Activated CD4-positive, alpha-beta T cell treated with anti-CD3 and anti-CD28 coated beads, Interleukin-2, amount 50 U/mL, for 1 hour (primary cell): ENCODE results near the gene LDB2.

ENCODE experiments used
- DNase-seq: peaks from one replicate; pipeline ENCODE4 v3.0.0-alpha.2; 2020

The LDB2 gene

DNA sequence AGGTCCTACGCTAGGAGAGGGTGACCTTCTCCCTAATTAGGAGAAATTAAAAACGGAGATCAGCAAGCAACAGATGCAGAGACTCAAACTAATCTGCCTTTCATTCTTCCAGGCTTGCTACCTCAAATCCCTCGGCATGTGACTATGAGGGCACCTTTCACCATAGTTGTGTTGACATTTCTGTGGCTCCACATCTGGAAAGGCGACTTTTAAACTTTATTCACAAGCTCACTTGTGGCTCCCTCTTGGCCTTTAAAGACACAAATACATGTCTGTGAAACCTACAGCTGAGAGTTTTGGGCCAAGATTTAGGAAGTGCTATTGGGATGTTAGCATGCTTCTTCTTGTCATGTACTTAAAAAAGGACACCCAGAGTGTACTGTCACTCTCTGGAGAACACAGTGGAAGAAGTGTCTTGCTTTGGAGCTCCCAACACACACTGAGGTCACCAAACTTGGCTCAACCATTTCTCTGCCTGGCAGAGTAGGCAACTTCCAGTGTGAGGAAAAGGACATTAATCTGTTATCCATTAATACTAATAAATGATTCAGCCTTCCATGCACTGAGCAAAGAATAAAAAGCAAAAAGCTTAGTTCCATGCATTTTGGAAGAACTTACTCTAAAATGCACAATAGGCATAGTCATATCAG lies 60.1 kb downstream of the LDB2 start:
- no peak for DNase-seq

- DNase-seq = no peak
Measured at GRCh38 chr4:16837475-16837874, 61.0 kb downstream of the LDB2 start.

- no peak for DNase-seq
Measured at GRCh38 chr4:16836324-16836723, 62.1 kb downstream of the LDB2 start.

GRCh38 chr4:16835597-16836247 lies 62.7 kb downstream of the LDB2 start:
- no peak for DNase-seq

- no peak for DNase-seq
Measured at GRCh38 chr4:16834814-16835213, 63.6 kb downstream of the LDB2 start.

DNA sequence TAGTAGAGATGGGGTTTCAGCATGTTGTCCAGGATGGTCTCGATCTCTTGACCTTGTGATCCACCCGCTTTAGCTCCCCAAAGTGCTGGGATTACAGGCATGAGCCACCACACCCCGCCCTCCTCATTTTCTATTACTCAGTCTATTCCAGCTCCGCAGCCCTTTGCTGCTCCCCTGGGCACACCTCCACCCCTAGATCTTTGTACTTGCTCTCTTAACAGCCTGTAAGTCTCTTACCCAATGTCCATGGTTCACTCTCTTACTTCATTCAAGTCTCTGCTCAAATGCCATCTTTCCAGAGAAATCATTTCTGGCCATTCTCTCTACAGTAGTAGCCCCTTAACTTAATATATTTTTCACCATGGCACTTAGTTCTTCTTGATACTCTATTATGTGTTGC lies 64.7 kb downstream of the LDB2 start:
- DNase-seq = no peak

GRCh38 chr4:16830081-16830480 lies 68.4 kb downstream of the LDB2 start:
- no peak for DNase-seq

DNA sequence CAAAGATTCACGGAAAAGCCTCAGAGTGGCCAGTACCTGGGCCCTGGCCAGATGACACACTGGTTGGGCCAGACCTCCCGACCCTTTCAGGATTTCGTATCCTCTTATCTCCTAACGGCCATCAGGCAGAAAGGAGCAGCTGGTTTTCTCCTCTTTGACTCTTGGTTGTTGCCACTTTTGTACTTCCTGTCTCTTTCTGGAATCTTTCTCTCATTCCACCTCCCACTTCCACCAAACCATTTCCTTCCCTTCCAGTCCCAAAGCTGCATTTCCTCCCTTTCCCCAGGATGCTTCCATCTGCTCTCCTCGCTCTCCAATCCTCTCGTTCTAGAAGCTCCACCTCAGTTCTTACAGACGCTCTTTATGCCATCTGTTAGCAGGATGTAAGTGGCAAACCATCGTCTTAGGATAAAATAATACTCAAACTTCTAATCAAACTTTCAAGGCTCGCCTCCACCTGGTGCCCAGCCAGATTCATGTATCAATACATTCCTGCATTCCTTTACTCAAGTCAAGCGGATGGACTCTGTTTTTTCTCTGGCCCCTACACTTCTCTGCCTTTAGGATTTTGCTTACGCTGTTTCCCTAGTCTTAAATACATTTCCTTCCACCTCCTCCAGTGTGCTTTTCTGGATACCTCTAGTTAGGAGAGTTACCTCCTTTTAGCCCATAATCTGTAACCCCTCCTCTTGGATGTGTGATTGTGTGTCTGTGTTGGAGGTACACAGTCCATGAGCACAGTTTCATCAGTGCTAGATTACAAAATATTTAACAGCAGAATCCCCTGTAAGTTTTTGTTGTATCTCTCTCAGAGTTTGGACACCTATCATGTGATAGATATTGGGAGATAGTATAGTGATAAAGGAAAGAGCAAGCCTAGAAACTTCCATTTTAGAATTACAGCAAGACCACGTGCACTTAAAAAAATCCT lies 70.4 kb downstream of the LDB2 start:
- DNase-seq = no peak

DNA sequence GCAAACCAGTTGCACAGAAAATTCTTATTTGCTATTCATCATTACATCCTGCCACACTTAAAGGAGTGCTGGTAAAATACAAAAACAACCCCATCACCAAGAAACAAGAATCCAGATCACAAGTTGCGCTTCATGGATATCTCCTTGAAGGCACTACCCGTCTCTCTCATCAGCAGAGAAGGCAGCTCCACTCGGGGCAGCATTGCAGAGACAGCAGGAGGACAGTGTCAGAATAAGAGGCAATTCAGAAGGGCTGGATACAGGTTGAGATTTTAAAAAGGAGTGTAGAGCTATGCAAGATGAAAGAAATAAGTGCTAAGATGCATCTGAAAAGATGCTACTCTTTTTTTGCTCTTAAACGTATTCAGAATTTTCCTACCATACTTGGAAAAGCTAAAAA lies 71.4 kb downstream of the LDB2 start:
- DNase-seq = no peak

DNA sequence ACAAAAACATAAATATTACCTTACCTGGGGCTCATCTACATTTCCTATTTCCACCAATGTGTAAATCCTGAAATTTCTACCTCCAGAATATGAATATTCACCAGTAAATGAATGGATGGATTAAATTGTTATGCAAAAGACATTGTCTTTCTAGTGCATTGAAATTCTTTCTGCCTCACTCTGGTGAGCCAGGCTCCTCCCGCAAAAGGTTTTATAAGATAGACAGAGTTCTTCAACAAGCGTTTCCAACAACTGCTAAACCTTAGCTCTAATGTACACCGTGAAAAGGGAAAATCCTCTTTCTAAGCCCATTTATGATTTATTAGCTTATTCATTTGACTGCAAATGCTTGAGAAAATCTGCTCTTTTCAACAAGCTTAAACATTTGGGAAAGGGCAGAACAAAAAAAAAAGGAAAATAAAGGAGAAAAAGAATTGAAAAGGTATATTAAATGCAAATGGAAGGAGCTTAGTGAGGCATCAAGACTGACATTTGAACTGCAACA lies 72.0 kb downstream of the LDB2 start:
- DNase-seq = no peak

DNA sequence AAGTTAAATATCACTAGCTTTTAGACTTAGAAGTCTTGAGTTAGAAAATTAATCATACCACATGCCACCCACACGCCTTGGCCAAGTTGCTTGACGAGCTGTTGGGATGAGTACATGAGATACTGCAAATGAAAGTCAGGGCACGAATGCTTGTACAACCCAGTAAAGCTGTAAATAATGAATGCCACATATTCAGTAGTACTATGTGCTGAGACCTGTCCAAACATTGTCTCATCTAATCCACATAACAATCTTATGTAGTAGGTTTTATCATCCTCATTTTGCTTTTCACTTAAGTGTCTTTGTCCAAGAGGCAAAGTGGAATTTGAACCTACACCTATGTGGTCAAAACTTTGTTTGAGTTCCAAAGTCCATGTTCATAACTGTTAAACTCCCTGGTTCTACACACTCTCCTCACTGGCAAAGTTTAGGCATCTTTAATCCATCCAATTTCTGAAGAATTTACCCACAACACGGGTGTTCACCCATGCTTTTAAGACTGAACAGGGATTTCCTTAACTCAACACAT lies 74.1 kb downstream of the LDB2 start:
- DNase-seq = no peak

GRCh38 chr4:16820329-16820728 lies 78.1 kb downstream of the LDB2 start:
- DNase-seq = no peak

- DNase-seq = no peak
Measured at GRCh38 chr4:16819652-16820051, 78.8 kb downstream of the LDB2 start.

- DNase-seq = no peak
Measured at GRCh38 chr4:16818005-16818404, 80.4 kb downstream of the LDB2 start.

- DNase-seq = no peak
Measured at GRCh38 chr4:16817286-16817685, 81.2 kb downstream of the LDB2 start.

- DNase-seq = no peak
Measured at GRCh38 chr4:16814361-16814760, 84.1 kb downstream of the LDB2 start.

DNA sequence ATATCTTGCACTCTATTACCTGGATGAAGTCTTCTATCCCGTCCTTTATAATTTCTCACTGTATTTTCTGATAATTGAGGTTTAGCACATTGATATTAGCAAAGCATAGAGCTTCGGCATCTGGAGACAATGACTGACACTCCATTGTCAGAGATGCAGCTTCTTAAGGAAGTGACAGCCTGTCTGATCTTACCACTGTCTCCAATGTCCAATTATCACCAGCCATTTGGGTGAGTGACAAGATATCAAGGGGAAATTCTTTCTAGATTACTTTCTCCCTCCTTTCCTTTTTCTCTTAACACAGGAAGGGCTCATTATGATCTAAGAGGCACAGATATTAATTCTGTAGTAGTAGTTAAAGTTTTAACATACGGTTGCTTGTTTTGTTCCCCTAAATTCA lies 86.4 kb downstream of the LDB2 start:
- DNase-seq = no peak

GRCh38 chr4:16809943-16810342 lies 88.5 kb downstream of the LDB2 start:
- DNase-seq = no peak

DNA sequence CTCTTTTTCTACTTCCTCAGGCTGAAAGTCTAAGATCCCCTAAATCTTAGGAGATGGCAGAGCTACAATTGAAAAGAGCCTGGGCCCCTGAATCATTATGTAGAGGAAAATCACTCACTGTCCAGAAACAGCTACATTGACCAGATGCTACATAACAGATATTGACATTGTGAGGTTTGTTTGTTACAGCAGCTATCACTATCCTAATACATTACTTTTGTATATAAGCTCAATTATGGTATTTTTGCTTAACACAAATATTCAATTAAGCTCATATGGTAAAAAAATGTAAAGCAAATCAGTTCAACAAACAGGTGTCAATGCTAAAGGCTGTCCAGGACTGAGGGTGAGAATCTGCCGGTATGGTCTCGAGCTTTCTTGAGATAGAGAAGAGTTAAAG lies 89.4 kb downstream of the LDB2 start:
- DNase-seq = no peak

DNA sequence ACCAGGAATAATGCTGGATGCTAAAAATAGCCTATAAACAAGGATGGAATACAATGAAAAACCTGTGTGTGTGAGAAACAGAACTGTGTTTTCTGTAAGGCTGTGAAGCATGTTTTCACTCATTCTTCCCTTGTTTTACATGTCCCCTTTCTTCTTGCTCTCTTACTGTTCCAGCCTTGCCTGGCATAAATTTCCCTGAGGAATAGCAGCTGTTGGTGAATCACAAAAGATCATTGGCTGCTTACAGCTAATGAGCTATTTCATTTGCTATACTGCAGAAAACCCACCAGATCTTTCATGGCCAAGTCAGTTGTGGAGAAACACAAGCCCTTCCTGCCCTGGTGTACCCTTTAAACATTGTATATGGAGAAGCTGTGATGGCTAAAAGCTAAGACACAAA lies 91.1 kb downstream of the LDB2 start:
- DNase-seq = no peak

- DNase-seq = no peak
Measured at GRCh38 chr4:16804581-16804980, 93.9 kb downstream of the LDB2 start.

- DNase-seq = no peak
Measured at GRCh38 chr4:16802044-16802443, 96.4 kb downstream of the LDB2 start.

DNA sequence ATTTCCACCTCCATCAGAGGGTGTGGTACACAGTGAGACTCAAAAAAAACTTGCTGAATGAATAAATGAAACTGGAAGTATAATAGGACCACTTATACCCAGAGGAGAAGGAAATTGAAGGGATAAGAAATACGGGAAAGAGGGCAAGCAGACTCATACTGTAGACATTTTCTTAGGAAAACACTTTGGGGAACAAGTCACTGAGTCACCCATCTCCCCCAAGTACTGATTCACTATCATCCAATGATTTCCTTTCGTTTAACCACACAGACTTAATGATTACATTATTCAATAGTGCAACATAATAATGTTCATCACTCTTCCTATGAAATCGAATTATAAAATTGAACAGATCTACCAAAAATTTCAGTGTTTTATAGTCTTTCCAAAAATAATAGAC lies 97.1 kb downstream of the LDB2 start:
- no peak for DNase-seq
